ENCODE data around the gene SLC13A3. TPM values are rescaled to one million over a fixed set of nuclear protein-coding genes. Genes with fewer than 3 reads are reported as not detected.
A peak's percentile ranks its signal among the peaks of the same experiment; 100 is the strongest.

SLC13A3 gene
- total RNA-seq, 1 donor, result 3.0 TPM

DNA sequence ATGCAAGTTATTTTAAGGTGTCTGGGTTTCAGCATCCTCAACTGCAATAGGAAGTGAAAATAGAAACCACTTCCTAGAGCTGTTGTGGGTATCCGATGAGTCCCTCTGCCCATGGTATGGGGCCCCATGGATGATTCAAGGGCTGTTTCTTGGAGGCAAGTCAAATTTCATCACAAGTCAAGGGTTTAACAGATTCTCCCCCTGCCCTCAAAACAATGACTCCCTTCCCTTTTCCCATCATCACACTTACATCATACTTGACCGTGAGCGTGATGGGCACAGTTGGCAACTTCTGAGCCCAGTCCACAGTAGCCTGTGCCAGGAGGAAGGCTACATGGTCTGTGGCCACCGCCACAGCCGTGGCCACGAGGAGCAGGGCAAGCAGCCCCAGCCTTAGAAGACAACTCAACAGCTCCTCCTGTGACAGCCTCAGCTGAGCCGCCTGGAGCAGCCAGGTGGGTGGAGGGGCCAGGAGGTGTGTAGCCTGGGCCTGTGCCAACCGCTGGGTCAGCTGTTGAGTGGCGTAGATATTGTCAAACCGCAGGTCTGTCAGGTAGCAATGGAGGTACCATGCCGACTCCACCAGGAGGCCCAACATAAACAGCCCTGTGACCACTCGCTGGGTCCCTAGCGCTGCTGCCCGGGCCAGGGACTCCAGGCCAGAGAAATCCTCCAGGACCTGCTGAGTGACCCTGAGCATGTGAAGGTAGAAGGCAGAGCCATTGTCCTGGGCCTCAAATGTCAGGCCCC is 106.0 kb downstream of the SLC13A3 start:
- DNase-seq (ENCODE audit: low read depth), result peak; percentile 15
- H3K4me3 ChIP-seq (ENCODE audit: low read depth, low read length), result no peak overlapping the region
- TF ChIP-seq, protein P1, sequence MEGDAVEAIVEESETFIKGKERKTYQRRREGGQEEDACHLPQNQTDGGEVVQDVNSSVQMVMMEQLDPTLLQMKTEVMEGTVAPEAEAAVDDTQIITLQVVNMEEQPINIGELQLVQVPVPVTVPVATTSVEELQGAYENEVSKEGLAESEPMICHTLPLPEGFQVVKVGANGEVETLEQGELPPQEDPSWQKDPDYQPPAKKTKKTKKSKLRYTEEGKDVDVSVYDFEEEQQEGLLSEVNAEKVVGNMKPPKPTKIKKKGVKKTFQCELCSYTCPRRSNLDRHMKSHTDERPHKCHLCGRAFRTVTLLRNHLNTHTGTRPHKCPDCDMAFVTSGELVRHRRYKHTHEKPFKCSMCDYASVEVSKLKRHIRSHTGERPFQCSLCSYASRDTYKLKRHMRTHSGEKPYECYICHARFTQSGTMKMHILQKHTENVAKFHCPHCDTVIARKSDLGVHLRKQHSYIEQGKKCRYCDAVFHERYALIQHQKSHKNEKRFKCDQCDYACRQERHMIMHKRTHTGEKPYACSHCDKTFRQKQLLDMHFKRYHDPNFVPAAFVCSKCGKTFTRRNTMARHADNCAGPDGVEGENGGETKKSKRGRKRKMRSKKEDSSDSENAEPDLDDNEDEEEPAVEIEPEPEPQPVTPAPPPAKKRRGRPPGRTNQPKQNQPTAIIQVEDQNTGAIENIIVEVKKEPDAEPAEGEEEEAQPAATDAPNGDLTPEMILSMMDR (IDR thresholded peaks at IDR 0.05; ENCODE audit: insufficient read depth, low read length), result no peak

DNA sequence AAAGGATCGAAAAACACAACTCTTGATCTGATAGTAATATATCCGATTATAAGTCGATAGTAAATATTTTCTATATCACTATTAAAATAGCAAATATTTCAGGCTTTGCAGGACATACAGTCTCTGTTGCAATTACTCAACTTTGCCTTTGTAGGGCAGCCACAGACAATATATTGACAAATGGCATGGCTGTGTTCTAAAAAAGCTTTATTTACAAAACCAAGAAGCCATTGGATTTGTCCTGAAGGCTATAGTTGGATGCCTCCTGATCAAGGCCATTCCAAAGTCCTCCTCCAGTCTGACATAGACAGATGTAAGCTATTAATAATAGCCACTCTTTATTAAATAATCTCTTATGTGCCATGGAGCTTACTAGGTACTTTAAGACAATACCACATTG is 106.7 kb downstream of the SLC13A3 start:
- DNase-seq (ENCODE audit: low read depth), result peak; percentile 31
- TF ChIP-seq, protein P1 (IDR thresholded peaks at IDR 0.05; ENCODE audit: insufficient read depth, low read length), result no peak
- H3K4me3 ChIP-seq (ENCODE audit: low read depth, low read length), result no peak overlapping the region

DNA sequence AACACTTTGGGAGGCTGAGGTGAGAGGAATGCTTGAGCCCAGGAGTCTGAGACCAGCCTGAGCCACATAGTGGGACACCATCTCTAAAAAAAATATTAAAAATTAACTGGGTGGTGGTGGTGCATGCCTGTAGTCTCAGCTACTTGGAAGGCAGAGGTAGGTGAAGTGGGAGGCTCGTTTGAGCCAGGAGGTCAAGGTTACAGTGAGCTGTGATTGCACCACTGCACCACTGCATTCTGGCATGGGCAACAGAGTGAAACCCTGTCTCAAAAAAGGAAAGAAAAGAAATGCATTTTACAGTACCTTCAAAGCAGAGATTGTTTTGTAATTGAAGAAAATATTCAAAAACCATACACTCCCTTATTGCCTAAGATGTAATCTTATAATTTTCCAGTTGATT is 107.3 kb downstream of the SLC13A3 start:
- TF ChIP-seq, protein P1 (IDR thresholded peaks at IDR 0.05; ENCODE audit: insufficient read depth, low read length), result no peak
- no peak for DNase-seq (ENCODE audit: low read depth)
- no peak overlapping the region for H3K4me3 ChIP-seq (ENCODE audit: low read depth, low read length)

DNA sequence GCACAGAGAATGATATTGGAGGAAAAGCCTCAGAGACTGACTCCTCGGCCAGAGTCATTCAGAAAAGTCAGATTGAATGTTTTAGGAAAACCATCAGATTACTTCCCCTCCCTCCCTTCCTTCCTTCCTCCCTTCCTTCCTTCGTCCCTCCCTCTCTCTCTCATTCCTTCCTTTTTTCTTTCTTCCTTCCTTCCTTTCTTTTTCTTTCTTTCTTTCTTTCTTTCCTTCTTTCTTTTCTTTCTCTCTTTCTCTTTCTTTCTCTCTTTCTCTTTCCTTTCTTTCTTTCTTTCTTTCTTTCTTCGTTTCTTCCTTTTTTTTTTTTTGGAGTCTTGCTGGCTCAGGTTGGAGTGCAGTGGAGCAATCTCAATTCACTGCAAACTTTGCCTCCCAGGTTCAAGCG is 108.2 kb downstream of the SLC13A3 start:
- DNase-seq (ENCODE audit: low read depth), result no peak
- TF ChIP-seq, protein P1 (IDR thresholded peaks at IDR 0.05; ENCODE audit: insufficient read depth, low read length), result no peak
- H3K4me3 ChIP-seq (ENCODE audit: low read depth, low read length), result no peak overlapping the region

DNA sequence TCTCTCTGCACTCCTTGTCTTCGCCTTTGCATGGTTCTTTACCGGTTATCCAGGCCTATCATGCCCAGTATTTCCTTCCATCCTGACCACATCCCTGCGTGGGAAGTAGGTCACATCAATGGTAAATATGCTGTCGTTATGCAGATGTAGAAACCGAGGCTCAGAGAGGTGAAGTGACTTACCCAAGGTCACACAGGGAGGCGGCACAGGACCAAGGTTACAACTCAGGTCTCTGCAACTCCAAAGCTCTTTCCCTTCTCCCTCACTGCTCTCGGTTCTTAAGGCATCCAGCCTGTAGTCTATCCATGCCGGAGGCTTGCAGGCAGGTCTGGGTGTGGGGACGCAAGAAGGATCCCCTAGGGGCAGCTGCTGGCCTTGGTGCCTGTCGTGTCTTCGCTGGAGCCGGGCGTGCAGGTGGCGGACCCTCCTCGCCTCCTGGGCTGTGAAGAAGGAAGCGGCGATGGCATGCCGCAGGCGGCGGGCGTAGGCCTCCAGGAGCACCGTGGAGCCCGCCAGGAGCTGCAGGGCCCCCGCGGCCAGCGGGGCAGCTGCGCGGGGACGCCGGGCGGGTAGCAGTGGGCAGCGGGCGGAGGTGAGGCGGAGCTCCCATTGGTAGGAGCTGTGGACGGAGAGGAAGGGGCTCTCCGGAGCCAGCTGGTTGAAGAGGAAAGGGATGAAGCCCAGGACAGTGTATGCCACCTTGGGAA is 109.9 kb downstream of the SLC13A3 start:
- no peak for DNase-seq (ENCODE audit: low read depth)
- TF ChIP-seq, protein P1 (IDR thresholded peaks at IDR 0.05; ENCODE audit: insufficient read depth, low read length), result no peak
- no peak overlapping the region for H3K4me3 ChIP-seq (ENCODE audit: low read depth, low read length)

DNA sequence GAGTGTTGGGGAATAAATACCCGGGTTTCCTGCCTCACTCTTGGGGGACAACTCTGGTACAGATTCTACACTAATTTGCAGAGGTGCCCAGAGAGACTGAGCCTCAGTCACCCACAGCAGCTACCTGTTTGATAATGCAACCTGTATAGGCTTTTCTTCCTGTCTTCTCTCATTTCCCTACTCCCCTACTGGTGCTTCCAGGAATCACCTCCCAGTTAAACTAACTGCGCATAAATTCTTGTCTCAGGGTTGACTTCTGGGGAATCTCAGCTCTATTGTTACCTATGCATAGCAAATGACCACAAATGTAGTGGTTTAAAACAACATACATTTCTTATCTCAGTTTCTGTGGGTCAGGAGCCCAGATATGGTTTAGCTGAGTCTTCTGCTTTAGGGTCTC is 112.1 kb downstream of the SLC13A3 start:
- DNase-seq (ENCODE audit: low read depth), result no peak
- H3K4me3 ChIP-seq (ENCODE audit: low read depth, low read length), result no peak overlapping the region
- TF ChIP-seq, protein P1 (IDR thresholded peaks at IDR 0.05; ENCODE audit: insufficient read depth, low read length), result no peak
